Measurements from ENCODE around the gene AFDN.

The AFDN gene

GRCh38 chr6:167827583-167828324, 1.0 kb downstream of the AFDN start:
- H3K4me3 ChIP-seq (ENCODE audit: low read depth, low read length) = peak overlapping the region; percentile 60
- no peak for DNase-seq (ENCODE audit: low read depth)
- TF ChIP-seq CTCF (IDR thresholded peaks at IDR 0.05; ENCODE audit: control insufficient read depth, extremely low read depth, insufficient read depth) = no peak

GRCh38 chr6:167828325-167828956, 1.7 kb downstream of the AFDN start:
- H3K4me3 ChIP-seq (ENCODE audit: low read depth, low read length) = peak overlapping the region; percentile 60
- no peak for DNase-seq (ENCODE audit: low read depth)
- TF ChIP-seq CTCF (IDR thresholded peaks at IDR 0.05; ENCODE audit: control insufficient read depth, extremely low read depth, insufficient read depth) = no peak

- DNase-seq (ENCODE audit: low read depth) = no peak
- no peak overlapping the region for H3K4me3 ChIP-seq (ENCODE audit: low read depth, low read length)
- TF ChIP-seq CTCF (IDR thresholded peaks at IDR 0.05; ENCODE audit: control insufficient read depth, extremely low read depth, insufficient read depth) = no peak
Measured at GRCh38 chr6:167829513-167829912, 2.8 kb downstream of the AFDN start.

- TF ChIP-seq CTCF (IDR thresholded peaks at IDR 0.05; ENCODE audit: control insufficient read depth, extremely low read depth, insufficient read depth) = no peak
- DNase-seq (ENCODE audit: low read depth) = no peak
Measured at GRCh38 chr6:167831281-167831828, 4.6 kb downstream of the AFDN start.

GRCh38 chr6:167832497-167833395, 6.0 kb downstream of the AFDN start:
- no peak for TF ChIP-seq CTCF (IDR thresholded peaks at IDR 0.05; ENCODE audit: control insufficient read depth, extremely low read depth, insufficient read depth)
- peak; percentile 74 for DNase-seq (ENCODE audit: low read depth)
- H3K4me3 ChIP-seq (ENCODE audit: low read depth, low read length) = peak overlapping the region; percentile 29

More at GRCh38 chr6:167831281-167831828, 4.6 kb downstream of the AFDN start:
- no peak overlapping the region for H3K4me3 ChIP-seq (ENCODE audit: low read depth, low read length)

- no peak for DNase-seq (ENCODE audit: low read depth)
- TF ChIP-seq CTCF (IDR thresholded peaks at IDR 0.05; ENCODE audit: control insufficient read depth, extremely low read depth, insufficient read depth) = no peak
- peak overlapping the region; percentile 29 for H3K4me3 ChIP-seq (ENCODE audit: low read depth, low read length)
Measured at GRCh38 chr6:167833396-167833763, 6.7 kb downstream of the AFDN start.
